Measurements from ENCODE around the gene RBFOX2. TPM values are rescaled to one million over a fixed set of nuclear protein-coding genes. Genes with fewer than 3 reads are reported as not detected.

Gene RBFOX2
- total RNA-seq, 1 experiment from 2014 or later: 24.2 TPM

- Histone ChIP-seq H3K4me1 (ENCODE audit: low read length) (peaks cover 11% of the 10 kb centered on the region), H2AFZ (ENCODE audit: low read length) (no peak overlapping the region), H3K9me3 (ENCODE audit: low read length) (no peaks in the 10 kb centered on the region), H3K4me3 (ENCODE audit: low read length) (no peak overlapping the region), H3K9me2 (replicated peaks; ENCODE audit: insufficient read depth, low read length) (no peaks in the 10 kb centered on the region), H3K9ac (ENCODE audit: low read length) (no peak overlapping the region), H3K36me3 (ENCODE audit: insufficient read depth, low read length) (no peaks in the 10 kb centered on the region), H3K79me2 (ENCODE audit: low read length) (no peaks in the 10 kb centered on the region), H3K27ac (ENCODE audit: low read length) (no peak overlapping the region), H4K20me1 (ENCODE audit: insufficient read depth, low read depth, low read length) (peaks cover 23% of the 10 kb centered on the region), H3K27me3 (ENCODE audit: low read length) (no peaks in the 10 kb centered on the region), H3K4me2 (ENCODE audit: low read depth, low read length, poor library complexity, severe bottlenecking) (no peak overlapping the region)
- DNase-seq: no peak
Measured at GRCh38 chr22:35863432-35863831, 165.2 kb downstream of the RBFOX2 start.

GRCh38 chr22:35862697-35863096, 165.9 kb downstream of the RBFOX2 start:
- Histone ChIP-seq H3K36me3 (ENCODE audit: insufficient read depth, low read length) (no peaks in the 10 kb centered on the region), H3K9ac (ENCODE audit: low read length) (no peak overlapping the region), H3K4me1 (ENCODE audit: low read length) (peaks cover 11% of the 10 kb centered on the region), H3K27ac (ENCODE audit: low read length) (no peak overlapping the region), H3K27me3 (ENCODE audit: low read length) (no peaks in the 10 kb centered on the region), H4K20me1 (ENCODE audit: insufficient read depth, low read depth, low read length) (peaks cover 23% of the 10 kb centered on the region), H3K9me2 (replicated peaks; ENCODE audit: insufficient read depth, low read length) (no peaks in the 10 kb centered on the region), H3K4me2 (ENCODE audit: low read depth, low read length, poor library complexity, severe bottlenecking) (no peak overlapping the region), H2AFZ (ENCODE audit: low read length) (no peak overlapping the region), H3K9me3 (ENCODE audit: low read length) (no peaks in the 10 kb centered on the region), H3K4me3 (ENCODE audit: low read length) (no peak overlapping the region), H3K79me2 (ENCODE audit: low read length) (no peaks in the 10 kb centered on the region)
- no peak for DNase-seq

- Histone ChIP-seq H3K79me2 (ENCODE audit: low read length) (no peaks in the 10 kb centered on the region), H3K27me3 (ENCODE audit: low read length) (no peaks in the 10 kb centered on the region), H4K20me1 (ENCODE audit: insufficient read depth, low read depth, low read length) (peaks cover 19% of the 10 kb centered on the region), H3K4me3 (ENCODE audit: low read length) (no peak overlapping the region), H3K27ac (ENCODE audit: low read length) (no peak overlapping the region), H3K4me1 (ENCODE audit: low read length) (peaks cover 11% of the 10 kb centered on the region), H3K9ac (ENCODE audit: low read length) (no peak overlapping the region), H2AFZ (ENCODE audit: low read length) (no peak overlapping the region), H3K9me2 (replicated peaks; ENCODE audit: insufficient read depth, low read length) (no peaks in the 10 kb centered on the region), H3K9me3 (ENCODE audit: low read length) (no peaks in the 10 kb centered on the region), H3K4me2 (ENCODE audit: low read depth, low read length, poor library complexity, severe bottlenecking) (no peak overlapping the region), H3K36me3 (ENCODE audit: insufficient read depth, low read length) (no peaks in the 10 kb centered on the region)
- DNase-seq: no peak
Measured at GRCh38 chr22:35861451-35861850, 167.2 kb downstream of the RBFOX2 start.

- Histone ChIP-seq H3K9ac (ENCODE audit: low read length) (no peak overlapping the region), H3K4me3 (ENCODE audit: low read length) (no peak overlapping the region), H3K9me3 (ENCODE audit: low read length) (no peaks in the 10 kb centered on the region), H4K20me1 (ENCODE audit: insufficient read depth, low read depth, low read length) (peaks cover 17% of the 10 kb centered on the region), H3K27ac (ENCODE audit: low read length) (no peak overlapping the region), H3K4me2 (ENCODE audit: low read depth, low read length, poor library complexity, severe bottlenecking) (peak overlapping the region; percentile 13), H3K4me1 (ENCODE audit: low read length) (peaks cover 11% of the 10 kb centered on the region), H2AFZ (ENCODE audit: low read length) (no peak overlapping the region), H3K79me2 (ENCODE audit: low read length) (no peaks in the 10 kb centered on the region), H3K27me3 (ENCODE audit: low read length) (no peaks in the 10 kb centered on the region), H3K36me3 (ENCODE audit: insufficient read depth, low read length) (no peaks in the 10 kb centered on the region), H3K9me2 (replicated peaks; ENCODE audit: insufficient read depth, low read length) (no peaks in the 10 kb centered on the region)
- DNase-seq: no peak
Measured at GRCh38 chr22:35860837-35861236, 167.8 kb downstream of the RBFOX2 start.

GRCh38 chr22:35860087-35860733, 168.4 kb downstream of the RBFOX2 start:
- no peak overlapping the region for H2AFZ ChIP-seq (ENCODE audit: low read length)
- no peaks in the 10 kb centered on the region for H3K79me2 ChIP-seq (ENCODE audit: low read length)
- H3K4me1 ChIP-seq (ENCODE audit: low read length): peaks cover 11% of the 10 kb centered on the region
- no peaks in the 10 kb centered on the region for H3K9me2 ChIP-seq (replicated peaks; ENCODE audit: insufficient read depth, low read length)
- DNase-seq: no peak
- no peaks in the 10 kb centered on the region for H3K36me3 ChIP-seq (ENCODE audit: insufficient read depth, low read length)
- H4K20me1 ChIP-seq (ENCODE audit: insufficient read depth, low read depth, low read length): peaks cover 11% of the 10 kb centered on the region
- no peak overlapping the region for H3K4me2 ChIP-seq (ENCODE audit: low read depth, low read length, poor library complexity, severe bottlenecking)
- no peaks in the 10 kb centered on the region for H3K27me3 ChIP-seq (ENCODE audit: low read length)
- H3K9me3 ChIP-seq (ENCODE audit: low read length): no peaks in the 10 kb centered on the region
- no peak overlapping the region for H3K4me3 ChIP-seq (ENCODE audit: low read length)
- H3K9ac ChIP-seq (ENCODE audit: low read length): no peak overlapping the region
- no peak overlapping the region for H3K27ac ChIP-seq (ENCODE audit: low read length)

GRCh38 chr22:35854334-35854733, 174.3 kb downstream of the RBFOX2 start:
- Histone ChIP-seq H3K4me3 (ENCODE audit: low read length) (no peak overlapping the region), H3K79me2 (ENCODE audit: low read length) (no peaks in the 10 kb centered on the region), H3K27ac (ENCODE audit: low read length) (no peak overlapping the region), H4K20me1 (ENCODE audit: insufficient read depth, low read depth, low read length) (peaks cover 16% of the 10 kb centered on the region; the same call in 1 of the 2 replicates), H3K36me3 (ENCODE audit: insufficient read depth, low read length) (no peaks in the 10 kb centered on the region), H2AFZ (ENCODE audit: low read length) (no peak overlapping the region), H3K27me3 (ENCODE audit: low read length) (no peaks in the 10 kb centered on the region), H3K9me2 (replicated peaks; ENCODE audit: insufficient read depth, low read length) (no peaks in the 10 kb centered on the region), H3K4me1 (ENCODE audit: low read length) (no peaks in the 10 kb centered on the region; the same call in 1 of the 2 replicates), H3K9ac (ENCODE audit: low read length) (no peak overlapping the region), H3K9me3 (ENCODE audit: low read length) (no peaks in the 10 kb centered on the region), H3K4me2 (ENCODE audit: low read depth, low read length, poor library complexity, severe bottlenecking) (no peak overlapping the region)
- no peak for DNase-seq

GRCh38 chr22:35852076-35852475, 176.5 kb downstream of the RBFOX2 start:
- Histone ChIP-seq H3K36me3 (ENCODE audit: insufficient read depth, low read length) (no peaks in the 10 kb centered on the region), H3K9me3 (ENCODE audit: low read length) (no peaks in the 10 kb centered on the region), H3K4me3 (ENCODE audit: low read length) (no peak overlapping the region), H3K27ac (ENCODE audit: low read length) (no peak overlapping the region), H4K20me1 (ENCODE audit: insufficient read depth, low read depth, low read length) (0 out of 2 replicates have a peak, but pooled peaks cover 18% of the 10 kb centered on the region), H3K9me2 (replicated peaks; ENCODE audit: insufficient read depth, low read length) (no peaks in the 10 kb centered on the region), H3K27me3 (ENCODE audit: low read length) (no peaks in the 10 kb centered on the region), H3K4me2 (ENCODE audit: low read depth, low read length, poor library complexity, severe bottlenecking) (no peak overlapping the region), H3K4me1 (ENCODE audit: low read length) (no peaks in the 10 kb centered on the region; the same call in 1 of the 2 replicates), H3K79me2 (ENCODE audit: low read length) (no peaks in the 10 kb centered on the region), H2AFZ (ENCODE audit: low read length) (no peak overlapping the region), H3K9ac (ENCODE audit: low read length) (no peak overlapping the region)
- DNase-seq: no peak

GRCh38 chr22:35850831-35851230, 177.8 kb downstream of the RBFOX2 start:
- Histone ChIP-seq H3K9me2 (replicated peaks; ENCODE audit: insufficient read depth, low read length) (no peaks in the 10 kb centered on the region), H3K4me3 (ENCODE audit: low read length) (no peak overlapping the region), H3K27me3 (ENCODE audit: low read length) (no peaks in the 10 kb centered on the region), H3K36me3 (ENCODE audit: insufficient read depth, low read length) (no peaks in the 10 kb centered on the region), H3K79me2 (ENCODE audit: low read length) (no peaks in the 10 kb centered on the region), H3K4me1 (ENCODE audit: low read length) (no peaks in the 10 kb centered on the region; the same call in 1 of the 2 replicates), H3K4me2 (ENCODE audit: low read depth, low read length, poor library complexity, severe bottlenecking) (no peak overlapping the region), H4K20me1 (ENCODE audit: insufficient read depth, low read depth, low read length) (0 out of 2 replicates have a peak, but pooled peaks cover 18% of the 10 kb centered on the region), H3K9ac (ENCODE audit: low read length) (no peak overlapping the region), H3K27ac (ENCODE audit: low read length) (no peak overlapping the region), H2AFZ (ENCODE audit: low read length) (no peak overlapping the region), H3K9me3 (ENCODE audit: low read length) (no peaks in the 10 kb centered on the region)
- no peak for DNase-seq

All from Karpas-422 (cell line).